Smooth muscle cell of trachea (primary cell): ENCODE measurements around the gene DUS2. TPM values are rescaled to one million over a fixed set of nuclear protein-coding genes. Genes with fewer than 3 reads are reported as not detected.

ENCODE experiments used
- total RNA-seq: library from RNA; depleted of rRNA; stranded (reverse); fragments of >200 nt; gene quantifications from 2 replicates; pipeline ENCODE4 v1.2.1, GENCODE V29; 2014

Gene DUS2
- total RNA-seq = 18.7 and 31.1 TPM in 2 replicates

DNA sequence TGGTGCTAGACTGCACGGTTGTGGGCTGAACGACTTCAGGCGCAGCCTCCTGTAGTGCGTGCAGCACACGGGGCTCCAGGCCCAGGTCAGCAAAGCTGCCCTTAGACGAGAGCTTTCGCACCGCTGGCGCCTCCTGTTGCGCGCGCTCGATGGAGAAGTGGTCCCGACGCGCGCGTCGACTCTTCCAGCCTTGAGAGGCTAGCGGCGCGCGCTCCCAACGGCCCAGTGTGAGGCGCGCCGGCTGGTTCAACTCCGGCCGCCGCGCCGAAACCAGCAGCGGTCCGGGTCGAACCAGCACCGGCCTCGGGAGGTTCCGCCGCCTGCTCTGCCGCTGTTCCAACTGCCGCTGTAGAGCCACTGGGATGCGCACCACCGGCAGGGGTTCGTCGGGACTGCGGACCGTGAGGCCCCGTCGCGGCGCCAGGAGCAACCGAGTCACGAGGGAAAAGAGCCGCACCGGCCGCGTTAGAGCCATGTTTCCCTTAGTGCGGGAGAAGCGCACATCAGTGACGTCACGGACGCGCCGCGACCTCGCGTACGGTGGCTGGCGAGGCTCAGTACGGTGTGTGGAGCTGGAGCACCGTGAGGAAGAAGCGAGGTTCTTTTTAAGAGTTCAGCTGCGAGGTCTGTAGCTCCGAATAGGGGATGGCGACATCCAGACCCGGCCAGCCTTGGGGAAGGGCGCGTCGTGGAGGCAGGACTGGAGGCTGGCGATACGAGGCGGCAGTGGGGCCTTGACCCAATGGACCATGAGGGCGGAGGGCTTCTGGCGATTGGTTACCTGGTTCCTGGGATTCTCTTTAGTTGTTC is at the start of gene DUS2, which contains the start of gene DDX28:
Gene DUS2 (plus strand): TSS at position 557 of the 810 bp plus-strand sequence. CDS start 14,740 bp downstream, outside the sequence.
Gene DDX28 (minus strand): TSS at position 505 of the 810 bp plus-strand sequence. CDS start 30 bp downstream, at position 475.

GRCh38 chr16:67979955-67980678 is 43.0 kb upstream of the DUS2 start, which contains the start of gene DPEP3:
Gene DPEP3, minus strand, starts transcription at chr16:67980499. Its CDS starts 119 bp downstream, at chr16:67980380.

DNA sequence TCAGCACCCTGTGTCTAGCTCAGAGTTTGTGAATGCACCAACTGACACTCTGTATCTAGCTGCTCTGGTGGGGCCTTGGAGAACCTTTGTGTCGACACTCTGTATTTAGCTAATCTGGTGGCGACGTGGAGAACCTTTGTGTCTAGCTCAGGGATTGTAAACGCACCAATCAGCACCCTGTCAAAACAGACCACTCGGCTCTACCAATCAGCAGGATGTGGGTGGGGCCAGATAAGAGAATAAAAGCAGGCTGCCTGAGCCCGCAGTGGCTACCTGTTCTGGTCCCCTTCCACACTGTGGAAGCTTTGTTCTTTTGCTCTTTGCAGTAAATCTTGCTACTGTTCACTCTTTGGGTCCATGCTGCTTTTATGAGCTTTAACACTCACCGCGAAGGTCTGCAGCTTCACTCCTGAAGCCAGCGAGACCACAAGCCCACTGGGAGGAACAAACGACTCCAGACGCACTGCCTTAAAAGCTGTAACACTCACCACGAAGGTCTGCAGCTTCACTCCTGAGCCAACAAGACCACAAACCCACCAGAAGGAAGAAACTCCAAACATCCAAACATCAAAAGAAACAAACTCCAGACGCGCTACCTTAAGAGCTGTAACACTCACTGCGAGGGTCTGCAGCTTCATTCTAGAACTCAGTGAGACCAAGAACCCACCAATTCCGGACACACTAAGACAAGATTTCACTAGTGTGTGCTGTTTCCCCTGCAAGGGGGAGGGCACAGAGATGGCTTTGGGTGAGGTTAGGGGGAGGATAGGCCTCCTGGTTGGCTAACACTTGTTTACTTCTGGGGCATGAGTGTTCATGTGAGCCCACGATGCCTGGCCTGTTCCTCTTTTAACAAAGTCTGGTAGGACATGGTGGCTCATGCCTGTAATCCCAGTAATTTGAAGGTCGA is 24.1 kb upstream of the DUS2 start, which contains the start of gene DPEP2:
Gene DPEP2 (minus strand): TSS at position 706 of the 910 bp plus-strand sequence. CDS start 6,272 bp downstream, outside the sequence.

DNA sequence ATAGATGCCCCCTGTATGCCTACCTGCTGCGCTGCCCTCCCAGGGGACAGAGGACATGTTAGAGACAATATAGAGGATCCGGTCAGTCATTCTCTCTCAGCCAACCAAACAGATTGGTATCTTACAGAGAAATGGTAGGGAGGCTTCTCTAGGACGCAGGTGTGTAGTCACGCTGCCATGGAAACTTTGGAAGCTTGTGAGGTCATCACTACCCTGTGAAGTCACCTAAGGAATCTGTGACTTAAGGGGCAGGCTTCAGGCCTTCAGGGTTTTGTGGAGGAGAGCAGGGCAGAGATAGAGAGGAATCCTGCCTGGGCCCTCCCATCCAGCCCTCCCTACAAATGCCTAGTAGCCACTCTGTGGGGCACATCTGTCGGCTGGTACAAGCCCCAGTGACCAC is 7.4 kb upstream of the DUS2 start, which contains the start of gene DPEP2NB:
Gene DPEP2NB (minus strand): TSS at position 231 of the 400 bp plus-strand sequence. CDS start 141 bp downstream, at position 90.

DNA sequence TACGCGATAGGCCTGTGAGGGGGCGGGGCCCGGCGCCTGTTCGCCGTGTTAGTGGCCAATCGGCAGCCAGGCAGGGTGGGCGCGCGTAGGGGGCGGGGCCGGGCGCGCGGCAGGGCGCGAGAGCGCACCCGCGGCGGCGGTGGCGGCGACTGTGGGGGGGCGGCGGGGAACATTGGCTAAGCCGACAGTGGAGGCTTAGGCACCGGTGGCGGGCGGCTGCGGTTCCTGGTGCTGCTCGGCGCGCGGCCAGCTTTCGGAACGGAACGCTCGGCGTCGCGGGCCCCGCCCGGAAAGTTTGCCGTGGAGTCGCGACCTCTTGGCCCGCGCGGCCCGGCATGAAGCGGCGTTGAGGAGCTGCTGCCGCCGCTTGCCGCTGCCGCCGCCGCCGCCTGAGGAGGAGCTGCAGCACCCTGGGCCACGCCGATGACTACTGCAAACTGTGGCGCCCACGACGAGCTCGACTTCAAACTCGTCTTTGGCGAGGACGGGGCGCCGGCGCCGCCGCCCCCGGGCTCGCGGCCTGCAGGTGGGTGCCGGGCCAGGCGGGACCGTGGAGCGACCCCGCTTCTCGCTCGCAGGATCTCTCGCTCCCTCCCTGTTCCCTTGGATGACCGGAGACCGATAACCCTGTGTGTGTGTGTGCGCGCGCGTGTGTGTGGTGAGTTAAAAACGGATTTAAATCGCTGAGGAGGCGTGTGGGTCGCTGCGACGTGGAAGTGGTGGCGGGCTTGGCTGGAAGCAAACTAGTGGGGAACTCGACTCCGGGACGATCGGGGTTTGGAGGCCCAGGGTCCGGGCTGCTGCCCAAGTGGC is 62.4 kb downstream of the DUS2 start, which contains the start of gene NFATC3:
Gene NFATC3 (plus strand): TSS at position 112 of the 813 bp plus-strand sequence. CDS start 312 bp downstream, at position 424.

Other genes with a start within 250 kb of the DUS2 start
- 4.9 and 7.8 TPM in 2 replicates for gene RANBP10, start 216.7 kb upstream of the DUS2 start, total RNA-seq
- 0.73 and 1.3 TPM in 2 replicates for gene TSNAXIP1, start 216.4 kb upstream of the DUS2 start, total RNA-seq
- gene THAP11, start 181.0 kb upstream of the DUS2 start, total RNA-seq = 32.6 and 58.1 TPM in 2 replicates
- gene NUTF2, start 176.4 kb upstream of the DUS2 start, total RNA-seq = 141 and 205 TPM in 2 replicates
- 35.6 and 36.1 TPM in 2 replicates for gene CENPT, start 175.6 kb upstream of the DUS2 start, total RNA-seq
- gene EDC4, start 150.2 kb upstream of the DUS2 start, total RNA-seq = 61.5 and 67.2 TPM in 2 replicates
- gene NRN1L, start 138.4 kb upstream of the DUS2 start, total RNA-seq = 0.73 TPM in 1 of 2 replicates, not detected in the other
- 14.5 and 18.5 TPM in 2 replicates for gene PSKH1, start 130.0 kb upstream of the DUS2 start, total RNA-seq
- 0.33 and 0.44 TPM in 2 replicates for gene CTRL, start 91.4 kb upstream of the DUS2 start, total RNA-seq
- gene PSMB10, start 86.4 kb upstream of the DUS2 start, total RNA-seq = 56.1 and 69.8 TPM in 2 replicates
- gene LCAT, start 79.2 kb upstream of the DUS2 start, total RNA-seq = 7.6 and 12.4 TPM in 2 replicates
- gene SLC12A4, start 54.6 kb upstream of the DUS2 start, total RNA-seq = 78.1 and 109 TPM in 2 replicates
- gene DPEP3, start 42.8 kb upstream of the DUS2 start, total RNA-seq = not detected in 2 replicates
- gene DPEP2, start 23.8 kb upstream of the DUS2 start, total RNA-seq = not detected in 2 replicates
- not detected in 2 replicates for gene DPEP2NB, start 7.4 kb upstream of the DUS2 start, total RNA-seq
- 9.3 TPM in 2 replicates for gene DDX28, start 52 bp upstream of the DUS2 start, total RNA-seq
- gene NFATC3, start 62.1 kb downstream of the DUS2 start, total RNA-seq = 8.1 and 15.1 TPM in 2 replicates
- 0.15 and 0.99 TPM in 2 replicates for gene ESRP2, start 212.8 kb downstream of the DUS2 start, total RNA-seq
- 26.6 and 44.8 TPM in 2 replicates for gene PLA2G15, start 222.1 kb downstream of the DUS2 start, total RNA-seq
- 13.8 and 23.2 TPM in 2 replicates for gene SLC7A6, start 241.2 kb downstream of the DUS2 start, total RNA-seq